GM12878 (cell line): Measurements from ENCODE around the gene PMIS2. TPM values are rescaled to one million over a fixed set of nuclear protein-coding genes. Genes with fewer than 3 reads are reported as not detected.

Experiments used
- ATAC-seq: fragments of 200-7000 bp; cut with Tn5 transposase; 3 replicates; pipeline ENCODE4 v1.9.1; 2020; ENCODE audit warnings: mild to moderate bottlenecking, moderate library complexity
- BruUV-seq: library from RNA; stranded (reverse); fragments of 400-500 nt; replicated peaks from 2 replicates; lab custom pipeline; 2021; lab: Mats Ljungman, UMichigan
- CTCF ChIA-PET: fragments of 300-600 bp; sonication (Branson Sonifier 250); formaldehyde crosslinking; extraction: SDS; loops from one replicate; lab custom pipeline; 2021; ENCODE audit warnings: inconsistent platforms; lab: Yijun Ruan, JAX
- POLR2A ChIA-PET: fragments of 350-600 bp; formaldehyde crosslinking; extraction: SDS; loops from one replicate; lab custom pipeline; 2021; ENCODE audit warnings: inconsistent platforms; lab: Charles Lee
- RAD21 ChIA-PET: fragments of 300-600 bp; sonication (Branson Sonifier 250); formaldehyde crosslinking; loops from one replicate; lab custom pipeline; 2023; ENCODE audit warnings: antibody characterized with exemption; ENCODE audit not compliant: unreplicated experiment; lab: Charles Lee
- SMC1A ChIA-PET: fragments of 300-600 bp; sonication (Branson Sonifier 250); formaldehyde crosslinking; loops from one replicate; lab custom pipeline; 2023; ENCODE audit not compliant: unreplicated experiment, uncharacterized antibody; lab: Charles Lee
- DNase-seq: peaks from one replicate; pipeline ENCODE4 v3.0.0-alpha.2; 2011; ENCODE audit warnings: low read depth, low spot score
- FAIRE-seq: peaks from 3 replicates; lab custom pipeline; 2011; peaks lifted over from hg19 to GRCh38; lab: Jason Lieb, UNC
- H2AFZ ChIP-seq: 2 replicates; pipeline ENCODE4 v1.6.0; 2011; ENCODE audit warnings: low read depth, low read length, control low read depth; ENCODE audit not compliant: control insufficient read depth
- H3K27ac ChIP-seq: 2 replicates; pipeline ENCODE4 v1.5.1; 2011; ENCODE audit warnings: control low read depth; ENCODE audit not compliant: control insufficient read depth, insufficient read depth
- H3K27me3 ChIP-seq, 2 experiments: replicated peaks in 1 of 2; 2 replicates each; pipeline versions ENCODE4 v1.6.0 to v1.6.1; 2011; ENCODE audit warnings: low read length in 1 of 2; ENCODE audit not compliant: control insufficient read depth in 2 of 2, insufficient read depth in 2 of 2
- H3K36me3 ChIP-seq, 2 experiments: 2 replicates each; pipeline ENCODE4 v1.5.1; 2011; ENCODE audit warnings: low read length in 1 of 2; ENCODE audit not compliant: control insufficient read depth in 2 of 2, insufficient read depth in 2 of 2
- H3K4me1 ChIP-seq: 2 replicates; pipeline ENCODE4 v1.6.1; 2011; ENCODE audit warnings: mild to moderate bottlenecking, low read length, moderate library complexity, mixed read lengths; ENCODE audit not compliant: control insufficient read depth, insufficient read depth
- H3K4me2 ChIP-seq: 2 replicates; pipeline ENCODE4 v1.6.0; 2011; ENCODE audit warnings: control low read depth; ENCODE audit not compliant: control insufficient read depth, insufficient read depth
- H3K4me3 ChIP-seq: fragments of 200-600 bp; sonication (generic); 2 replicates; pipeline ENCODE4 v1.5.1; 2016
- H3K79me2 ChIP-seq: 2 replicates; pipeline ENCODE4 v1.6.0; 2011; ENCODE audit warnings: low read length; ENCODE audit not compliant: control insufficient read depth, insufficient read depth
- H3K9ac ChIP-seq: 2 replicates; pipeline ENCODE4 v1.8.0; 2011; ENCODE audit warnings: low read length, control low read depth, mixed read lengths; ENCODE audit not compliant: control insufficient read depth, insufficient read depth
- H3K9me3 ChIP-seq: replicated peaks from 3 replicates; pipeline ENCODE4 v1.5.1; 2011; ENCODE audit warnings: mild to moderate bottlenecking, low read length; ENCODE audit not compliant: control insufficient read depth, insufficient read depth
- H4K20me1 ChIP-seq: 2 replicates; pipeline ENCODE4 v1.6.0; 2011; ENCODE audit not compliant: control insufficient read depth, insufficient read depth
- FOXM1 ChIP-seq: IDR thresholded peaks from 2 replicates; pipeline ENCODE4 v1.6.1; 2012; ENCODE audit warnings: low read depth, mild to moderate bottlenecking, inconsistent platforms, low read length, moderate library complexity
- LARP7 ChIP-seq: fragments of 450-650 bp; IDR thresholded peaks from 2 replicates; pipeline ENCODE4 v1.6.1; 2017; ENCODE audit warnings: mild to moderate bottlenecking
- MYC ChIP-seq: IDR thresholded peaks from 2 replicates; pipeline ENCODE4 v1.6.1; 2011; ENCODE audit warnings: mild to moderate bottlenecking, low read length, moderate library complexity, inconsistent platforms; ENCODE audit not compliant: insufficient read depth, insufficient replicate concordance, insufficient read length, severe bottlenecking
- NFXL1 ChIP-seq: fragments of 450-650 bp; IDR thresholded peaks from 2 replicates; pipeline ENCODE4 v1.6.1; 2017; ENCODE audit warnings: antibody characterized with exemption, mild to moderate bottlenecking, borderline replicate concordance
- NRF1 ChIP-seq: conservative IDR thresholded peaks from 2 replicates; pipeline ENCODE4 v1.6.1; 2011; ENCODE audit warnings: mild to moderate bottlenecking, low read depth, low read length, improper control_type of control experiment
- RAD51 ChIP-seq: fragments of 450-650 bp; IDR thresholded peaks from 2 replicates; pipeline ENCODE4 v1.6.1; 2016; ENCODE audit warnings: moderate library complexity, mild to moderate bottlenecking, inconsistent platforms
- SIN3A ChIP-seq: IDR thresholded peaks from 2 replicates; pipeline ENCODE4 v1.6.1; 2012; ENCODE audit warnings: low read depth, low read length, improper control_type of control experiment
- SIX5 ChIP-seq: IDR thresholded peaks from 2 replicates; pipeline ENCODE4 v1.6.1; 2011; ENCODE audit warnings: mild to moderate bottlenecking, low read depth, low read length, moderate library complexity; ENCODE audit not compliant: severe bottlenecking
- SMAD5 ChIP-seq: IDR thresholded peaks from 2 replicates; pipeline ENCODE4 v1.6.1; 2016; ENCODE audit warnings: antibody characterized with exemption, low read depth
- TCF3 ChIP-seq: IDR thresholded peaks from 2 replicates; pipeline ENCODE4 v1.6.1; 2012; ENCODE audit warnings: low read depth, mild to moderate bottlenecking, low read length, borderline replicate concordance; ENCODE audit not compliant: insufficient read depth
- YY1 ChIP-seq: IDR thresholded peaks from 2 replicates; pipeline ENCODE4 v1.6.1; 2011; ENCODE audit warnings: low read depth, mild to moderate bottlenecking, low read length
- ZNF217 ChIP-seq: fragments of 450-650 bp; IDR thresholded peaks from 2 replicates; pipeline ENCODE4 v1.6.1; 2017; ENCODE audit warnings: antibody characterized with exemption, mild to moderate bottlenecking
- WGBS: methylation state at CpG from one replicate; pipeline ENCODE4 v1.1.6; 2016; ENCODE audit warnings: low lambda C conversion rate; ENCODE audit not compliant: insufficient replicate concordance, insufficient coverage; ENCODE audit errors: missing lambda C conversion rate; 5-methylcytosine and 5-hydroxymethylcytosine counted together
- in situ Hi-C: fragments of 300-500 bp; cut with MboI; formaldehyde crosslinking; loops from 9 replicates; pipeline ENCODE4 v1.14.3; 2018; ENCODE audit warnings: mixed read lengths
- intact Hi-C: fragments of 100-400 bp; cut with micrococcal nuclease; formaldehyde crosslinking; loops from one replicate; pipeline ENCODE4 v1.14.2; 2022; ENCODE audit not compliant: unreplicated experiment
- polyA plus RNA-seq, 11 experiments: library from polyadenylated mRNA; depleted of rRNA in 4 of 11; unstranded in 6 of 11; stranded (reverse) in 5 of 11; fragments of >200 nt; fragmentation: Nextera tagmentation in 4 of 11; fragmentation: Illumina TruSeq in 1 of 11; extraction: Ambion mirVana in 4 of 11; extraction: Trizol in 1 of 11; gene quantifications; 1 replicate in 1 of 11; 2 replicates in 10 of 11; pipeline versions ENCODE4 v1.2.1 to v1.2.3, GENCODE V29; 2011 to 2016; ENCODE audit warnings: inconsistent platforms in 2 of 11, missing spikeins in 2 of 11, low read depth in 1 of 11
- total RNA-seq, 4 experiments: library from RNA; depleted of rRNA in 3 of 4; stranded (reverse); fragments of >200 nt in 3 of 4; fragmentation: Illumina TruSeq in 1 of 4; extraction: Trizol in 1 of 4; gene quantifications; 2 replicates each; pipeline versions ENCODE4 v1.2.1 to v1.2.3, GENCODE V29; 2013 to 2021
- TF ChIP-seq, protein P1 (sequence below): IDR thresholded peaks from 2 replicates; pipeline ENCODE4 v1.6.1; 2011; ENCODE audit warnings: mild to moderate bottlenecking, low read depth, low read length, moderate library complexity; ENCODE audit not compliant: insufficient replicate concordance
- TF ChIP-seq, protein P2 (sequence below): fragments of 150-350 bp; IDR thresholded peaks from 2 replicates; pipeline ENCODE4 v1.6.1; 2016; ENCODE audit warnings: low read depth, low read length
- TF ChIP-seq, protein P3 (sequence below): fragments of 450-650 bp; formaldehyde crosslinking; IDR thresholded peaks from 2 replicates; pipeline ENCODE4 v1.5.0; 2022; ENCODE audit warnings: mild to moderate bottlenecking, missing genetic modification characterization

PMIS2 gene
- total and polyA plus RNA-seq, 10 of the 15 experiments (the other 5 are each of a cell fraction or from before 2014, with no cell fraction given): not detected

DNA sequence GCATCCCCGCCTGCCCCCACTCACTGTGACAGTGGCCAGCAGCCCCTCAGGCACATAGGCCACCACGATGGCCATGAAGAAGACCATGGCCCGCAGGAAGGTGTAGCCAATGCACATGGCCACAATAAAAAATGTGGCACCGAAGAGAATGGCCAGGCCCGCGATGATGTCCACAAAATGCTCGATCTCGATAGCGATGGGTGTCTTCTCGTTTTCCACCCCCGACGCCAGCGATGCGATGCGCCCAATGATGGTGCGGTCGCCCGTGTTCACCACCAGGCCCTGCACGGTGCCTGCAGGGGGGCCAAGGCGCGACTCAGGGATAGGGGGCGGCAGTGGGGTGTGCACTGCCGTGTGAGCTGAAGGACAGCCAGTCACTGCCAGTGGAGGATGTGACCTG, 26.2 kb upstream of the PMIS2 start (continued):
- TF ChIP-seq NFXL1 (no peak), RAD51 (no peak)

DNA sequence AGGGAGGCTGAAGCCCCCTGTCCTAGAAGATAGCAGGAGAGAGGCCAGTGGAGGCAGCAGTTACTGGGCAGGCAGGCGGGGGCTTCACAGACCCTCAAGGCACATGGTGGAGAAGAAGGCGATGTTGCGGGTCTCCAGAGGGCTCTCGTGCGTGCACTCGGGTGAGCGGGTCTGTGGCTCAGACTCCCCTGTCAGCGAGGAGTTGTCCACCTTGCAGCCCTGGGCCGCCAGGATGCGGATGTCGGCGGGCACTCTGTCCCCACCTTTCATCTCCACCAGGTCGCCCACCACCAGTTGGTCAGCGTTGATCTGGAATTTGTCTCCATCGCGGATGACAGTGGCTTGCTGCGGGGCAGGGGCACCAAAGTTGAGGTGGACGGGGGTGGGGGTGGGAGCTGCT, 25.7 kb upstream of the PMIS2 start:
- Histone ChIP-seq H3K79me2 (no peaks in the 10 kb centered on the region), H3K27me3 (no peaks in the 10 kb centered on the region; a peak in 2 of 4 replicates), H3K4me3 (no peak overlapping the region), H3K4me1 (peaks cover 30% of the 10 kb centered on the region), H3K4me2 (no peak overlapping the region), H3K36me3 (no peaks in the 10 kb centered on the region; a peak in 1 of 4 replicates), H3K9ac (no peak overlapping the region), H4K20me1 (no peaks in the 10 kb centered on the region), H2AFZ (no peak overlapping the region), H3K9me3 (no peaks in the 10 kb centered on the region; the same call in 2 of the 3 replicates), H3K27ac (no peak overlapping the region)
- ChIA-PET RAD21 (no interaction called here), CTCF (interaction anchor here (2.6 kb wide), 1 partner anchor 11 kb away, joined by 17 read pairs; no protein-coding TSS in a partner anchor), SMC1A (no interaction called here), POLR2A (no interaction called here)
- no TSS peak for BruUV-seq
- intact Hi-C loops (no loop called here), in situ Hi-C loops (no loop called here)
- WGBS: 79% methylated on average over 11 of the region's 18 CpGs
- no peak for ATAC-seq
- DNase-seq: no peak
- no peak for FAIRE-seq
- TF ChIP-seq, protein P1, sequence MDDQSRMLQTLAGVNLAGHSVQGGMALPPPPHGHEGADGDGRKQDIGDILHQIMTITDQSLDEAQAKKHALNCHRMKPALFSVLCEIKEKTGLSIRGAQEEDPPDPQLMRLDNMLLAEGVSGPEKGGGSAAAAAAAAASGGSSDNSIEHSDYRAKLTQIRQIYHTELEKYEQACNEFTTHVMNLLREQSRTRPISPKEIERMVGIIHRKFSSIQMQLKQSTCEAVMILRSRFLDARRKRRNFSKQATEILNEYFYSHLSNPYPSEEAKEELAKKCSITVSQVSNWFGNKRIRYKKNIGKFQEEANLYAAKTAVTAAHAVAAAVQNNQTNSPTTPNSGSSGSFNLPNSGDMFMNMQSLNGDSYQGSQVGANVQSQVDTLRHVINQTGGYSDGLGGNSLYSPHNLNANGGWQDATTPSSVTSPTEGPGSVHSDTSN: no peak
- TF ChIP-seq LARP7 (no peak), YY1 (no peak), SMAD5 (no peak), TCF3 (no peak), SIN3A (no peak), FOXM1 (no peak), SIX5 (no peak), ZNF217 (no peak), NRF1 (no peak), MYC (no peak)
- TF ChIP-seq, protein P2, sequence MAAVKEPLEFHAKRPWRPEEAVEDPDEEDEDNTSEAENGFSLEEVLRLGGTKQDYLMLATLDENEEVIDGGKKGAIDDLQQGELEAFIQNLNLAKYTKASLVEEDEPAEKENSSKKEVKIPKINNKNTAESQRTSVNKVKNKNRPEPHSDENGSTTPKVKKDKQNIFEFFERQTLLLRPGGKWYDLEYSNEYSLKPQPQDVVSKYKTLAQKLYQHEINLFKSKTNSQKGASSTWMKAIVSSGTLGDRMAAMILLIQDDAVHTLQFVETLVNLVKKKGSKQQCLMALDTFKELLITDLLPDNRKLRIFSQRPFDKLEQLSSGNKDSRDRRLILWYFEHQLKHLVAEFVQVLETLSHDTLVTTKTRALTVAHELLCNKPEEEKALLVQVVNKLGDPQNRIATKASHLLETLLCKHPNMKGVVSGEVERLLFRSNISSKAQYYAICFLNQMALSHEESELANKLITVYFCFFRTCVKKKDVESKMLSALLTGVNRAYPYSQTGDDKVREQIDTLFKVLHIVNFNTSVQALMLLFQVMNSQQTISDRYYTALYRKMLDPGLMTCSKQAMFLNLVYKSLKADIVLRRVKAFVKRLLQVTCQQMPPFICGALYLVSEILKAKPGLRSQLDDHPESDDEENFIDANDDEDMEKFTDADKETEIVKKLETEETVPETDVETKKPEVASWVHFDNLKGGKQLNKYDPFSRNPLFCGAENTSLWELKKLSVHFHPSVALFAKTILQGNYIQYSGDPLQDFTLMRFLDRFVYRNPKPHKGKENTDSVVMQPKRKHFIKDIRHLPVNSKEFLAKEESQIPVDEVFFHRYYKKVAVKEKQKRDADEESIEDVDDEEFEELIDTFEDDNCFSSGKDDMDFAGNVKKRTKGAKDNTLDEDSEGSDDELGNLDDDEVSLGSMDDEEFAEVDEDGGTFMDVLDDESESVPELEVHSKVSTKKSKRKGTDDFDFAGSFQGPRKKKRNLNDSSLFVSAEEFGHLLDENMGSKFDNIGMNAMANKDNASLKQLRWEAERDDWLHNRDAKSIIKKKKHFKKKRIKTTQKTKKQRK: no peak
- TF ChIP-seq, protein P3, sequence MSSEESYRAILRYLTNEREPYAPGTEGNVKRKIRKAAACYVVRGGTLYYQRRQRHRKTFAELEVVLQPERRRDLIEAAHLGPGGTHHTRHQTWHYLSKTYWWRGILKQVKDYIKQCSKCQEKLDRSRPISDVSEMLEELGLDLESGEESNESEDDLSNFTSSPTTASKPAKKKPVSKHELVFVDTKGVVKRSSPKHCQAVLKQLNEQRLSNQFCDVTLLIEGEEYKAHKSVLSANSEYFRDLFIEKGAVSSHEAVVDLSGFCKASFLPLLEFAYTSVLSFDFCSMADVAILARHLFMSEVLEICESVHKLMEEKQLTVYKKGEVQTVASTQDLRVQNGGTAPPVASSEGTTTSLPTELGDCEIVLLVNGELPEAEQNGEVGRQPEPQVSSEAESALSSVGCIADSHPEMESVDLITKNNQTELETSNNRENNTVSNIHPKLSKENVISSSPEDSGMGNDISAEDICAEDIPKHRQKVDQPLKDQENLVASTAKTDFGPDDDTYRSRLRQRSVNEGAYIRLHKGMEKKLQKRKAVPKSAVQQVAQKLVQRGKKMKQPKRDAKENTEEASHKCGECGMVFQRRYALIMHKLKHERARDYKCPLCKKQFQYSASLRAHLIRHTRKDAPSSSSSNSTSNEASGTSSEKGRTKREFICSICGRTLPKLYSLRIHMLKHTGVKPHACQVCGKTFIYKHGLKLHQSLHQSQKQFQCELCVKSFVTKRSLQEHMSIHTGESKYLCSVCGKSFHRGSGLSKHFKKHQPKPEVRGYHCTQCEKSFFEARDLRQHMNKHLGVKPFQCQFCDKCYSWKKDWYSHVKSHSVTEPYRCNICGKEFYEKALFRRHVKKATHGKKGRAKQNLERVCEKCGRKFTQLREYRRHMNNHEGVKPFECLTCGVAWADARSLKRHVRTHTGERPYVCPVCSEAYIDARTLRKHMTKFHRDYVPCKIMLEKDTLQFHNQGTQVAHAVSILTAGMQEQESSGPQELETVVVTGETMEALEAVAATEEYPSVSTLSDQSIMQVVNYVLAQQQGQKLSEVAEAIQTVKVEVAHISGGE (CRISPR knock-in tag): no peak
